Measurements from ENCODE around the gene SSU72. TPM values are rescaled to one million over a fixed set of nuclear protein-coding genes. Genes with fewer than 3 reads are reported as not detected.
"Not testable (repeated sequence)": the region's sequence is repeated elsewhere in the genome, so short reads cannot be mapped to it uniquely, and the experiment has no call there.

Gene SSU72
- total RNA-seq, 1 donor from 2014 or later, result 106 TPM

- peak; percentile 42 for ATAC-seq
These were observed 79.1 kb downstream of the SSU72 start for GRCh38 chr1:1495461-1495975.

DNA sequence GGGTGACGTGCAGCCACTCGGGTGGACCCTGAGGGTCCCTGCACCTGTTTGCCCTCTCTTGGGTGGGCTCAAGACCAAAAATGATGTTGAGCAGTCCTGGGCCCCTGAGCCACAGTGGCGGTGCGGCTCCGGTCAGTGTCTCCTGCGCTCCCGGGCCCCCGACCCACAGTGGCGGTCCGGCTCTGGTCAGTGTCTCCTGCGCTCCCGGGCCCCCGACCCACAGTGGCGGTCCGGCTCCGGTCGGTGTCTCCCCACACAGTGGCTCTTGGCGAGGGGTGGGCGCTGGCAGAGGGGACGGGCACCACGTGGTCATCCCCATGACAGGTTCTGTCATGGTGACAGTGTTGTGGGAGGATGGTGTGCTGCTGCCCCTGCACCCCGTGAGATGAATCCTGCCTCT, 80.4 kb downstream of the SSU72 start:
- not testable (repeated sequence) for ATAC-seq

Other genes starting within 250 kb of the SSU72 start
- 0.56 TPM for gene TAS1R3, start 243.6 kb downstream of the SSU72 start, total RNA-seq
- 48.5 TPM for gene DVL1, start 225.4 kb downstream of the SSU72 start, total RNA-seq
- 2.0 TPM for gene MXRA8, start 216.3 kb downstream of the SSU72 start, total RNA-seq
- gene AURKAIP1, start 199.7 kb downstream of the SSU72 start, total RNA-seq, result 117 TPM
- 58.3 TPM for gene CCNL2, start 175.5 kb downstream of the SSU72 start, total RNA-seq
- 89.2 TPM for gene MRPL20, start 167.6 kb downstream of the SSU72 start, total RNA-seq
- 11.9 TPM for gene ANKRD65, start 153.6 kb downstream of the SSU72 start, total RNA-seq
- 29.4 TPM for gene VWA1, start 139.2 kb downstream of the SSU72 start, total RNA-seq
- 2.1 TPM for gene ATAD3C, start 125.2 kb downstream of the SSU72 start, total RNA-seq
- gene ATAD3B, start 103.1 kb downstream of the SSU72 start, total RNA-seq, result 13.7 TPM
- gene ATAD3A, start 62.7 kb downstream of the SSU72 start, total RNA-seq, result 23.2 TPM
- not detected for gene TMEM240, start 34.2 kb downstream of the SSU72 start, total RNA-seq
- gene FNDC10, start 25.3 kb upstream of the SSU72 start, total RNA-seq, result 5.7 TPM
- gene MIB2, start 40.6 kb upstream of the SSU72 start, total RNA-seq, result 87.5 TPM
- gene MMP23B, start 57.3 kb upstream of the SSU72 start, total RNA-seq, result 0.92 TPM
- gene CDK11B, start 84.1 kb upstream of the SSU72 start, total RNA-seq, result 10.9 TPM
- gene SLC35E2B, start 117.9 kb upstream of the SSU72 start, total RNA-seq, result 17.4 TPM
- 15.7 TPM for gene CDK11A, start 149.5 kb upstream of the SSU72 start, total RNA-seq
- gene NADK, start 203.6 kb upstream of the SSU72 start, total RNA-seq, result 31.8 TPM